GM19240 (cell line): ENCODE results near the gene B9D1.

ENCODE experiments used
- DNase-seq: peaks from one replicate; pipeline ENCODE4 v3.0.0; 2011; ENCODE audit warnings: low spot score; ENCODE audit not compliant: insufficient read length

B9D1 gene

GRCh38 chr17:19338031-19338990, 24.2 kb downstream of the B9D1 start:
- DNase-seq, result peak; percentile 90

- DNase-seq, result no peak
Measured at GRCh38 chr17:19337712-19338023, 24.9 kb downstream of the B9D1 start.

GRCh38 chr17:19336938-19337711, 25.4 kb downstream of the B9D1 start:
- no peak for DNase-seq

GRCh38 chr17:19335951-19336631, 26.4 kb downstream of the B9D1 start:
- DNase-seq, result no peak

- no peak for DNase-seq
Measured at GRCh38 chr17:19334331-19334730, 28.2 kb downstream of the B9D1 start.

GRCh38 chr17:19333736-19334290, 28.7 kb downstream of the B9D1 start:
- DNase-seq, result no peak

GRCh38 chr17:19333132-19333440, 29.4 kb downstream of the B9D1 start:
- DNase-seq, result no peak

GRCh38 chr17:19332371-19333131, 30.0 kb downstream of the B9D1 start:
- no peak for DNase-seq

GRCh38 chr17:19331543-19332245, 30.8 kb downstream of the B9D1 start:
- DNase-seq, result no peak

GRCh38 chr17:19331134-19331533, 31.4 kb downstream of the B9D1 start:
- DNase-seq, result no peak

GRCh38 chr17:19330271-19330670, 32.3 kb downstream of the B9D1 start:
- DNase-seq, result no peak

GRCh38 chr17:19329839-19330238, 32.7 kb downstream of the B9D1 start:
- no peak for DNase-seq

GRCh38 chr17:19329136-19329535, 33.4 kb downstream of the B9D1 start:
- no peak for DNase-seq

- DNase-seq, result no peak
Measured at GRCh38 chr17:19328441-19329061, 34.0 kb downstream of the B9D1 start.

- DNase-seq, result no peak
Measured at GRCh38 chr17:19327031-19327783, 35.3 kb downstream of the B9D1 start.

- no peak for DNase-seq
Measured at GRCh38 chr17:19325542-19325941, 37.0 kb downstream of the B9D1 start.

GRCh38 chr17:19322861-19323260, 39.7 kb downstream of the B9D1 start:
- DNase-seq, result no peak

- no peak for DNase-seq
Measured at GRCh38 chr17:19322129-19322505, 40.4 kb downstream of the B9D1 start.

GRCh38 chr17:19321481-19322128, 40.9 kb downstream of the B9D1 start:
- no peak for DNase-seq
